MM.1S (cell line): ENCODE data around the gene GOLT1A.

Experiments used
- DNase-seq: peaks from one replicate; pipeline ENCODE4 v3.0.0-alpha.2; 2015
- H2AFZ ChIP-seq: fragments of 300-600 bp; sonication (generic); 2 replicates; pipeline ENCODE4 v1.6.0; 2016; ENCODE audit warnings: antibody characterized with exemption, low read length
- H3F3A ChIP-seq: fragments of 300-600 bp; sonication (generic); 2 replicates; pipeline ENCODE4 v1.6.1; 2016; ENCODE audit warnings: mild to moderate bottlenecking, antibody characterized with exemption, low read length, moderate library complexity, mixed read lengths; ENCODE audit not compliant: insufficient read depth
- H3K27ac ChIP-seq: fragments of 300-600 bp; sonication (generic); 2 replicates; pipeline ENCODE4 v1.5.1; 2016; ENCODE audit warnings: mild to moderate bottlenecking, low read length
- H3K27me3 ChIP-seq: fragments of 300-600 bp; sonication (generic); replicated peaks from 2 replicates; pipeline ENCODE4 v1.6.0; 2016; ENCODE audit warnings: low read length; ENCODE audit not compliant: insufficient read depth
- H3K36me3 ChIP-seq: fragments of 300-600 bp; sonication (generic); replicated peaks from 2 replicates; pipeline ENCODE4 v1.6.1; 2016; ENCODE audit warnings: mild to moderate bottlenecking, low read length, mixed read lengths; ENCODE audit not compliant: insufficient read depth
- H3K4me1 ChIP-seq: fragments of 300-600 bp; sonication (generic); 2 replicates; pipeline ENCODE4 v1.6.1; 2016; ENCODE audit warnings: low read length, mixed read lengths
- H3K4me2 ChIP-seq: fragments of 300-600 bp; sonication (generic); 2 replicates; pipeline ENCODE4 v1.6.0; 2016; ENCODE audit warnings: low read depth, low read length
- H3K4me3 ChIP-seq: fragments of 300-600 bp; sonication (generic); 2 replicates; pipeline ENCODE4 v1.5.1; 2016; ENCODE audit warnings: low read length, mixed read lengths
- H3K79me2 ChIP-seq: fragments of 300-600 bp; sonication (generic); 2 replicates; pipeline ENCODE4 v1.6.1; 2016; ENCODE audit warnings: mixed run types, low read length, mixed read lengths
- H3K9ac ChIP-seq: fragments of 300-600 bp; sonication (generic); 2 replicates; pipeline ENCODE4 v1.6.1; 2016; ENCODE audit warnings: low read length, mixed read lengths
- H3K9me2 ChIP-seq: fragments of 300-600 bp; sonication (generic); replicated peaks from 2 replicates; pipeline ENCODE4 v1.6.1; 2016; ENCODE audit warnings: mild to moderate bottlenecking, low read length, mixed read lengths; ENCODE audit not compliant: insufficient read depth
- H3K9me3 ChIP-seq: fragments of 300-600 bp; sonication (generic); replicated peaks from 2 replicates; pipeline ENCODE4 v1.6.1; 2016; ENCODE audit warnings: mild to moderate bottlenecking, low read length, mixed read lengths; ENCODE audit not compliant: insufficient read depth
- H4K20me1 ChIP-seq: fragments of 300-600 bp; sonication (generic); 2 replicates; pipeline ENCODE4 v1.6.1; 2016; ENCODE audit warnings: mild to moderate bottlenecking, low read length, moderate library complexity, mixed read lengths; ENCODE audit not compliant: insufficient read depth
- EZH2 ChIP-seq: fragments of 300-600 bp; sonication (generic); optimal IDR thresholded peaks from 2 replicates; pipeline ENCODE3; 2017; ENCODE audit warnings: low read depth, mild to moderate bottlenecking, antibody characterized with exemption, low read length, mixed read lengths
- EZH2phosphoT487 ChIP-seq: fragments of 300-600 bp; sonication (generic); IDR thresholded peaks from 2 replicates; pipeline ENCODE4 v1.6.1; 2018; ENCODE audit warnings: antibody characterized with exemption, low read length
- TF ChIP-seq, protein P1 (sequence below): fragments of 300-600 bp; sonication (generic); IDR thresholded peaks from 2 replicates; pipeline ENCODE4 v1.5.1; 2016; ENCODE audit warnings: antibody characterized with exemption, low read length, mixed read lengths

Gene GOLT1A

GRCh38 chr1:204161609-204162493, 51.9 kb downstream of the GOLT1A start:
- Histone ChIP-seq H3K36me3 (no peaks in the 10 kb centered on the region), H3K9me2 (no peaks in the 10 kb centered on the region), H3K9me3 (no peaks in the 10 kb centered on the region), H2AFZ (no peak overlapping the region), H3K4me2 (no peak overlapping the region), H3F3A (no peaks in the 10 kb centered on the region), H3K79me2 (no peaks in the 10 kb centered on the region), H3K27me3 (0 out of 2 replicates have a peak, but pooled peaks cover 3% of the 10 kb centered on the region), H3K4me3 (no peak overlapping the region), H3K9ac (no peak overlapping the region), H4K20me1 (no peaks in the 10 kb centered on the region), H3K27ac (no peak overlapping the region), H3K4me1 (no peaks in the 10 kb centered on the region)
- TF ChIP-seq, protein P1, sequence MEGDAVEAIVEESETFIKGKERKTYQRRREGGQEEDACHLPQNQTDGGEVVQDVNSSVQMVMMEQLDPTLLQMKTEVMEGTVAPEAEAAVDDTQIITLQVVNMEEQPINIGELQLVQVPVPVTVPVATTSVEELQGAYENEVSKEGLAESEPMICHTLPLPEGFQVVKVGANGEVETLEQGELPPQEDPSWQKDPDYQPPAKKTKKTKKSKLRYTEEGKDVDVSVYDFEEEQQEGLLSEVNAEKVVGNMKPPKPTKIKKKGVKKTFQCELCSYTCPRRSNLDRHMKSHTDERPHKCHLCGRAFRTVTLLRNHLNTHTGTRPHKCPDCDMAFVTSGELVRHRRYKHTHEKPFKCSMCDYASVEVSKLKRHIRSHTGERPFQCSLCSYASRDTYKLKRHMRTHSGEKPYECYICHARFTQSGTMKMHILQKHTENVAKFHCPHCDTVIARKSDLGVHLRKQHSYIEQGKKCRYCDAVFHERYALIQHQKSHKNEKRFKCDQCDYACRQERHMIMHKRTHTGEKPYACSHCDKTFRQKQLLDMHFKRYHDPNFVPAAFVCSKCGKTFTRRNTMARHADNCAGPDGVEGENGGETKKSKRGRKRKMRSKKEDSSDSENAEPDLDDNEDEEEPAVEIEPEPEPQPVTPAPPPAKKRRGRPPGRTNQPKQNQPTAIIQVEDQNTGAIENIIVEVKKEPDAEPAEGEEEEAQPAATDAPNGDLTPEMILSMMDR = no peak
- TF ChIP-seq EZH2 = no peak
- no peak for TF ChIP-seq EZH2phosphoT487
- DNase-seq = no peak

DNA sequence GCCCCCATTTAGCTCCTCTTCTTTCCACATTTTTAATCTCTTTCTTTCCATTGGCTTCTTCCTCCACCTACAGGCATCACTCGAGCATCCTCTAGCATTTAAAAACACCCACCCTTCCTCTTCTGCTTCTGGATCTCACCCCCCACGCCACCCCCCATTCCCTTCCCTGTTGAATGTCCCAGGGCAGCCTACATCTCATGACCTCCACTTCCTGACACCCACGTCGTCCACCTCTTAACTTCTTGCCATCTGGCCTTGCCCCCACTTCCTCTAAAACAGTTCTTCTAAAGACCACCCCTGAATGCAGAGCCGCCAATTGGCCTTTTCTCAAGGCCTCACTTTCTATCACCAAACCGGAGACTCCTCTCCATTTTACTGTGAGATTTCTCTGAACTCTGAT, 55.8 kb downstream of the GOLT1A start:
- Histone ChIP-seq H3K9ac (no peak overlapping the region), H4K20me1 (no peaks in the 10 kb centered on the region), H3K27ac (no peak overlapping the region), H2AFZ (no peak overlapping the region), H3K36me3 (no peaks in the 10 kb centered on the region), H3K9me2 (no peaks in the 10 kb centered on the region), H3K79me2 (no peaks in the 10 kb centered on the region), H3K9me3 (no peaks in the 10 kb centered on the region), H3K27me3 (peaks cover 28% of the 10 kb centered on the region), H3K4me1 (no peaks in the 10 kb centered on the region), H3K4me2 (no peak overlapping the region), H3K4me3 (no peak overlapping the region), H3F3A (no peaks in the 10 kb centered on the region)
- TF ChIP-seq, protein P1 = no peak
- TF ChIP-seq EZH2phosphoT487 (no peak), EZH2 (no peak)
- no peak for DNase-seq

- Histone ChIP-seq H3K27ac (no peak overlapping the region), H3K9me2 (no peaks in the 10 kb centered on the region), H3K4me3 (no peak overlapping the region), H3K27me3 (peaks cover 40% of the 10 kb centered on the region), H3F3A (no peaks in the 10 kb centered on the region), H3K9ac (no peak overlapping the region), H3K4me2 (no peak overlapping the region), H4K20me1 (no peaks in the 10 kb centered on the region), H3K9me3 (no peaks in the 10 kb centered on the region), H3K79me2 (no peaks in the 10 kb centered on the region), H2AFZ (no peak overlapping the region), H3K4me1 (no peaks in the 10 kb centered on the region), H3K36me3 (no peaks in the 10 kb centered on the region)
- DNase-seq = no peak
- no peak for TF ChIP-seq EZH2
- TF ChIP-seq, protein P1 = no peak
- TF ChIP-seq EZH2phosphoT487 = no peak
Measured at GRCh38 chr1:204155881-204156280, 57.9 kb downstream of the GOLT1A start.
